ENCODE data around the gene MAPKAP1.
"Not testable (repeated sequence)": the region's sequence is repeated elsewhere in the genome, so short reads cannot be mapped to it uniquely, and the experiment has no call there.

MAPKAP1 gene

GRCh38 chr9:125593581-125594222, 113.3 kb downstream of the MAPKAP1 start:
- DNase-seq: no peak

- no peak for DNase-seq
These were observed 115.1 kb downstream of the MAPKAP1 start for GRCh38 chr9:125591888-125592287.

- no peak for DNase-seq
These were observed 115.8 kb downstream of the MAPKAP1 start for GRCh38 chr9:125591245-125591644.

GRCh38 chr9:125589287-125589686, 117.7 kb downstream of the MAPKAP1 start:
- no peak for DNase-seq

GRCh38 chr9:125587819-125588460, 119.1 kb downstream of the MAPKAP1 start:
- DNase-seq: no peak

GRCh38 chr9:125586172-125586511, 120.9 kb downstream of the MAPKAP1 start:
- no peak for DNase-seq

- DNase-seq: no peak
These were observed 121.4 kb downstream of the MAPKAP1 start for GRCh38 chr9:125585503-125586171.

GRCh38 chr9:125580701-125581286, 126.2 kb downstream of the MAPKAP1 start:
- no peak for DNase-seq

- no peak for DNase-seq
These were observed 127.7 kb downstream of the MAPKAP1 start for GRCh38 chr9:125579030-125579932.

- DNase-seq: no peak
These were observed 132.7 kb downstream of the MAPKAP1 start for GRCh38 chr9:125574126-125574877.

GRCh38 chr9:125572461-125572860, 134.5 kb downstream of the MAPKAP1 start:
- DNase-seq: not testable (repeated sequence)

GRCh38 chr9:125571824-125572223, 135.2 kb downstream of the MAPKAP1 start:
- DNase-seq: not testable (repeated sequence)

- no peak for DNase-seq
These were observed 136.8 kb downstream of the MAPKAP1 start for GRCh38 chr9:125570246-125570645.

GRCh38 chr9:125568621-125569020, 138.4 kb downstream of the MAPKAP1 start:
- DNase-seq: no peak

GRCh38 chr9:125566051-125566450, 141.0 kb downstream of the MAPKAP1 start:
- not testable (repeated sequence) for DNase-seq

GRCh38 chr9:125565126-125565525, 141.9 kb downstream of the MAPKAP1 start:
- no peak for DNase-seq

- DNase-seq: no peak
These were observed 142.4 kb downstream of the MAPKAP1 start for GRCh38 chr9:125564631-125565030.

GRCh38 chr9:125561509-125562148, 145.4 kb downstream of the MAPKAP1 start:
- DNase-seq: no peak

GRCh38 chr9:125559894-125560293, 147.1 kb downstream of the MAPKAP1 start:
- no peak for DNase-seq

GRCh38 chr9:125559194-125559593, 147.8 kb downstream of the MAPKAP1 start:
- no peak for DNase-seq

GRCh38 chr9:125558453-125559092, 148.4 kb downstream of the MAPKAP1 start:
- DNase-seq: peak; percentile 46
